A673 (cell line): ENCODE measurements around the gene MGP.

ENCODE experiments used
- EZH2 ChIP-seq: fragments of 200-600 bp; sonication (generic); IDR thresholded peaks from 2 replicates; pipeline ENCODE4 v1.6.1; 2017; ENCODE audit warnings: borderline replicate concordance, low read depth, mild to moderate bottlenecking, mixed read lengths, antibody characterized with exemption, low read length; ENCODE audit not compliant: poor library complexity, severe bottlenecking
- TF ChIP-seq, protein P1 (sequence below): fragments of 300-800, 200-600 bp; sonication (generic); conservative IDR thresholded peaks from 2 replicates; pipeline ENCODE4 v1.5.1; 2017; ENCODE audit warnings: low read depth, mild to moderate bottlenecking, antibody characterized with exemption, low read length, moderate library complexity, mixed read lengths

GRCh38 chr12:14885718-14886221 lies at the start of gene MGP:
- TF ChIP-seq, protein P1, sequence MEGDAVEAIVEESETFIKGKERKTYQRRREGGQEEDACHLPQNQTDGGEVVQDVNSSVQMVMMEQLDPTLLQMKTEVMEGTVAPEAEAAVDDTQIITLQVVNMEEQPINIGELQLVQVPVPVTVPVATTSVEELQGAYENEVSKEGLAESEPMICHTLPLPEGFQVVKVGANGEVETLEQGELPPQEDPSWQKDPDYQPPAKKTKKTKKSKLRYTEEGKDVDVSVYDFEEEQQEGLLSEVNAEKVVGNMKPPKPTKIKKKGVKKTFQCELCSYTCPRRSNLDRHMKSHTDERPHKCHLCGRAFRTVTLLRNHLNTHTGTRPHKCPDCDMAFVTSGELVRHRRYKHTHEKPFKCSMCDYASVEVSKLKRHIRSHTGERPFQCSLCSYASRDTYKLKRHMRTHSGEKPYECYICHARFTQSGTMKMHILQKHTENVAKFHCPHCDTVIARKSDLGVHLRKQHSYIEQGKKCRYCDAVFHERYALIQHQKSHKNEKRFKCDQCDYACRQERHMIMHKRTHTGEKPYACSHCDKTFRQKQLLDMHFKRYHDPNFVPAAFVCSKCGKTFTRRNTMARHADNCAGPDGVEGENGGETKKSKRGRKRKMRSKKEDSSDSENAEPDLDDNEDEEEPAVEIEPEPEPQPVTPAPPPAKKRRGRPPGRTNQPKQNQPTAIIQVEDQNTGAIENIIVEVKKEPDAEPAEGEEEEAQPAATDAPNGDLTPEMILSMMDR = no peak
- no peak for TF ChIP-seq EZH2
